Daoy (cell line): ENCODE results near the gene PPP1R1C. TPM values are rescaled to one million over a fixed set of nuclear protein-coding genes. Genes with fewer than 3 reads are reported as not detected.
"Not testable (repeated sequence)": the region's sequence is repeated elsewhere in the genome, so short reads cannot be mapped to it uniquely, and the experiment has no call there.

ENCODE experiments used
- DNase-seq: peaks from one replicate; pipeline ENCODE4 v3.0.0-alpha.2; 2015; ENCODE audit warnings: low read depth
- total RNA-seq: library from RNA; depleted of rRNA; stranded (reverse); fragments of >200 nt; shearing (Covaris generic); gene quantifications from 2 replicates; pipeline ENCODE4 v1.2.3, GENCODE V29; 2014; rRNA removed

The PPP1R1C gene
- 1.7 and 1.9 TPM in 2 replicates for total RNA-seq

- DNase-seq: no peak
Measured at GRCh38 chr2:181985632-181986205, at the start of gene PPP1R1C. Gene PPP1R1C (plus strand): TSS chr2:181985853. CDS start chr2:181986111, 258 bp downstream.

GRCh38 chr2:181937473-181937872, 48.2 kb upstream of the PPP1R1C start:
- DNase-seq: no peak

GRCh38 chr2:181943411-181944124, 42.1 kb upstream of the PPP1R1C start:
- no peak for DNase-seq

- DNase-seq: no peak
Measured at GRCh38 chr2:181944164-181944913, 41.3 kb upstream of the PPP1R1C start.

GRCh38 chr2:181944914-181945291, 40.8 kb upstream of the PPP1R1C start:
- no peak for DNase-seq

- no peak for DNase-seq
Measured at GRCh38 chr2:181946444-181947127, 39.1 kb upstream of the PPP1R1C start.

- DNase-seq: no peak
Measured at GRCh38 chr2:181947273-181947672, 38.4 kb upstream of the PPP1R1C start.

- no peak for DNase-seq
Measured at GRCh38 chr2:181948227-181948626, 37.4 kb upstream of the PPP1R1C start.

- DNase-seq: no peak
Measured at GRCh38 chr2:181949047-181949446, 36.6 kb upstream of the PPP1R1C start.

- DNase-seq: no peak
Measured at GRCh38 chr2:181952404-181953226, 33.0 kb upstream of the PPP1R1C start.

- peak; percentile 68 for DNase-seq
Measured at GRCh38 chr2:181953881-181954537, 31.6 kb upstream of the PPP1R1C start.

GRCh38 chr2:181954538-181954883, 31.1 kb upstream of the PPP1R1C start:
- no peak for DNase-seq

- peak; percentile 39 for DNase-seq
Measured at GRCh38 chr2:181955010-181955409, 30.6 kb upstream of the PPP1R1C start.

- not testable (repeated sequence) for DNase-seq
Measured at GRCh38 chr2:181955866-181956265, 29.8 kb upstream of the PPP1R1C start.

GRCh38 chr2:181957668-181958067, 28.0 kb upstream of the PPP1R1C start:
- no peak for DNase-seq

- no peak for DNase-seq
Measured at GRCh38 chr2:181958726-181959125, 26.9 kb upstream of the PPP1R1C start.

- no peak for DNase-seq
Measured at GRCh38 chr2:181959508-181959907, 26.1 kb upstream of the PPP1R1C start.

- not testable (repeated sequence) for DNase-seq
Measured at GRCh38 chr2:181961167-181961566, 24.5 kb upstream of the PPP1R1C start.

GRCh38 chr2:181962142-181962541, 23.5 kb upstream of the PPP1R1C start:
- no peak for DNase-seq

GRCh38 chr2:181970160-181970794, 15.4 kb upstream of the PPP1R1C start:
- DNase-seq: no peak
